ENCODE results near the gene NPM1.
A peak's percentile ranks its signal among the peaks of the same experiment; 100 is the strongest.
"Not testable (repeated sequence)": the region's sequence is repeated elsewhere in the genome, so short reads cannot be mapped to it uniquely, and the experiment has no call there.

The NPM1 gene

DNA sequence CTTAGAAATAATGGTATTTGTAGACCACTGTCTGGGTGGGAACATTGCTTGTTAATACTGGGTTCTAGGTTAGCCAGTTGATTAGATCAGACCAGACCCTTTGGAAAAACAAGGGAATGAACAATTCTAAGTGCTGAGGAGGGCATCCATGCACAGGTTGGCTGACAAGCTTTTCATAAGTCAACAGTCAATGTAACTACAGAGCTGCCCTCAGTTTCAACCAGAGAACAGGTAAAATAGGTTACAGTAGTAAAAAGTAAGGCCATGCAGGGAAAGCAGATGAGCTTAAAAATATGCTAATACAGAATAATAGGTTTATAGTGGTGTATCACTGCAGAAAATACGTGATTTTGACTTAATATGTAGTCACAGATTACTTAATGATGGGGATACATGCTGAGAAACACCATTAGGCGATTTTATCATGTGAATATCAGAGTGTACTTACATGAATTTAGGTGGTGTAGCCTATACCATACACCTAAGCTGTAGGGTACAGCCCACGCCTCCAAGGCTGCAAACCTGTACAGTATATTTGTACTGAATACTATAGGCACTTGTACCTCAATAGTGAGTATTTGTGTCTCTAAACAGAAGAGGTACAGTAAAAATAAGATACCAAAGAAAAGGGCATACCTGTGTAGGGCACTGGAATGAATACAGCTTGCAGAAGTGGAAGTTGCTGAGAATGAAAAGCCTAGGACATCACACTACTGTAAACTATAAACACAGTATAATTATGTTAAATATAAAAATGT, 25.7 kb downstream of the NPM1 start:
- no peak for DNase-seq (ENCODE audit: low read depth in 2 of 2)

DNA sequence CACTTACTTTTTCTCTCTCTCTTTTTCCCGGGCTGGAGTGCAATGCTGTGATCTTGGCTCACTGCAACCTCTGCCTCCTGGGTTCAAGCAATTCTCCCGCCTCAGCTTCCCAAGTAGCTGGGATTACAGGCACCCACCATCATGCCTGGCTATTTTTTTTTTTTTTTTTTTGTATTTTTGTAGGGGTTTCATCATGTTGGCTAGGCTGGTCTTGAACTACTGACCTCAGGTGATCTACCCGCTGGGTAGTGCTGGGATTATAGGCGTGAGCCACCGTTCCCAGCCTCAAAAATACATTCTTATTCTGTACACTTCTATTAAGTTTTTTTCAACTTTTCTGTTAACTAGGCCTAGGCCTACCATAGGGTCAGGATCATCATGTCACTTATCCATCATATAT, 26.3 kb downstream of the NPM1 start:
- DNase-seq (ENCODE audit: low read depth in 2 of 2) = not testable (repeated sequence)

DNA sequence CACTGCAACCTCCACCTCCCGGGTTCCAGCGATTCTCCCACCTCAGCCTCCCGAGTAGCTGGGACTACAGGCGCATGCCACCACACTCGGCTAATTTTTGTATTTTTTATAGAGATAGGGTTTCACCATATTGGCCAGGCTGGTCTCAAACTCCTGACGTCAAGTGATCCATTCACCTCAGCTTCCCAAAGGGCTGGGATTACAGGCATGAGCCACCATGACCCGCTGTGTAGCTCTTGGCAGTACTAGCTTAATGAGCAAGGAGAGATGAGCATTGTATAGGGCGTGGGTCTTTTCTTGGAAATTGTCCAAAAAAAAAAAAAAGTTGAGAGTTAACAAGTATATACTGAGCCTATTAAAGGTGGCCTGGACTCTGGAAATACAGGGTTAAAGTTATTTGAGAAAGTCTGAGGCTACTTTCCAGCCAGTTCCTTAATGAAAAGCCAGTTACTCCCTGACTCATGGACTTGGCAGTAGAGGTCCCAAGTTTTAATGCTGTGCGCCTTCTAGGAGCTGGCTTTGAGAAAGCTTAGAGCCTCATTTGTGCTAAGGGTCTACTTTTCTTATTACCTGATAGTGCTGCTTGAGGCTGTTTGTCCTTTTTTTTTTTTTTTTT, 27.6 kb downstream of the NPM1 start:
- DNase-seq (ENCODE audit: low read depth in 2 of 2) = no peak

DNA sequence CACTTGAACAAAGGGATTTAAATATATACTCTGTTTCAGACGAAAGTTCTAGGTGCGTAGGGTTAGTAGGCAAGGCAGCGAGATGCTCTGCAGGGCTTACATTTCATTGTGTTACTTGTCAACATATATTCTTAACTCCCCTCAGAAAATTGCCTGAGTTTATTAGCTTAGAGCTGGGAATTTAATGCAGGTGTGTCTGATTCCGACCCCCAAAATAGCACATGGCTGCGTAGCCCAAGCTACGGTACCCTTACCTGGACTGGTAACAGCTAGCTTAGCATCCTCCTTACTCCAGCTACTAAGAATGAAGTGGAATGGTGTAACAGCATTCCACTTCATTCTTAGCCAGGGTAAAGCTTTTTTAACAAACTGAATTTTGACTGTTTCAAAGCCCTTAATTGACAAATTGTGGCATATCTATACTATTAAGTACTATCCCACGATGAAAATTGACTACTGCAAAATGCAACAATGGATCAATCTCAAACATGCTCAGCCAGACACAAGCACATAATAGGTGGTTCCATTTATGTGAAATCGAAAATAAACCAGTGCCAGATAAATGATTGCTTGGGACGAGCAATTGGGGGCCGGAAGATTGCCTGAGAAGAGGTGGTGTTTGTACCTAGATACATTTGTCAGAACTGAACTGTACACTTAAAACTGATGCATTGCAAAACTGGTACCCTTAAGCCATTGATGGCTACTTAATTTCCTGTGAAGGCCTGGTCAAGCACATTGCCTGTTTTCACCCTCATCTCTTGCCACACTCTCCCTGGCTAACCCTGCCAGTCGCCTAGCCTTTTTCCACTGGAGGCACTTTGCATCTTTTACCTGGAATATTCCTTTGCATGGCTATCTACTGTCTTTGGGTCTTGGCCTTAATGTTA, 28.8 kb downstream of the NPM1 start:
- DNase-seq (ENCODE audit: low read depth in 2 of 2) = no peak

DNA sequence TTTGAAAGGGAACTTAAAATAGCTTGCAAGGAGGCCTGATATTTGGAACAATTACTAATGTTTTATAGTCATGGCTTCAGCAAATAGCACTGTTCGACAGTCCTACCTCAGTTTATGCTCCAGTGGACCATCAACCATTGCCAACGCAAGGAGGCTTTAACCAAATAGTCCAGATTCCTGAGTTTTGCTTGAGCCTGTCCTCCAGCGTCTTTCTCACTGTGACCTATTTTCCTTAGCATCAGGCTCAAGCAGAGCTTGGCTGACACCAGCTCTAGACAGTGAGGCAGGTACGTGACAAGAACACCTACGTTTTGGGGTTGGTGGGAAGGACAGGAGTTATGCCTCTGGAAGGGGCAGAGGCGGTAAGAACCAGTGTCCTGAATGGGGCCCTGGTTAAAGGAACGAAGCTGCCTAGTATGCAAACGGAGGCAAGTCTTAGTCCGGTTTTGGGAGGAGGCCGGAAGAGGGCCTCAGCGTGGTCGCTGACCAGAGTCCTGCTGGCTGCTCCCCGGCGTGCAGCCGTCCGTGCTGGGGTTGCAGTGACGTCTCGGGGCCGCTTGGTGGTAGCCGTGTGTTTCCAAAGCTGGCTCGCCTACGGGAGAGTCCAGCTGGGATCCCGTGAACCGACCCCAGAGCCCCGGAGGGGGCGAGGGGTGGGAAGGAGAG, 30.8 kb downstream of the NPM1 start:
- peak; percentile 24 to 47 for DNase-seq (ENCODE audit: low read depth in 2 of 2)

DNA sequence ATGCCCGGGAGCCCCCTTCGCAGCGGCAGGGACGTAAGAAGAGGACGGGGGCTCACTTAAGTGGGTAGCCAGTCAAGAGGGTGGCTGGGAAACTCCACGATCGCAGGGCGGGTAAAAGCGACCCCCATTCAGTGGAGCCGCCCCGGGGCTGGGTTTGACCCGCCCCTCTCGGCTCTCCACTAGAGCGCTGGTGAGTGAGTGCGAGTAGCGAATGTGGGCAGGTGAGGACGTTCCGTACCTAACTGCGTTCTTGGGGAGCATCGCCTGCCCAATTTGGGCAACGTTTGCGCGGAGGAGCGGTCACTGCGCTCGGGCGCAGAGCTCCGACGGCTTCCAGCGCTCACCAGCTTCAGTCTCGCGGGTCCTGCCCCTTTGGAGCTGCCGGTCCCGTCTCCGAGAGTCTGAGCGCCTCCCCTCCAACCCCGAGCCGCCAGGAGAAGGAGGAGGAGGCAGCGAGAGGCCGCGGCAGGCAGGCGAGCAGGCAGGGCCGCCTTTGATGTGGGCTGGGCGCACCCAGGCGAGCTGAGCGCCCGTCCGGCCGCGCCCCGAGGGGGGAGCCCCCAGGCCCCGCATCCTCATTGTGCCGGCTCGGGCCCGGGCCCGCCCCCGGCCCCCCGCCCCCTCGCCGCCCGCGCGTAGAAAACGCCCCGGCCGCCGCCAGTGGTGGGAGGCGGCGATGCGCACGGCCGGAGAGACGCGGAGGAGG, 31.5 kb downstream of the NPM1 start, which contains the start of gene FGF18:
TSS of gene FGF18 (plus strand) at position 666 of the 706 bp plus-strand sequence. CDS start 553 bp downstream, outside the sequence.
- DNase-seq (ENCODE audit: low read depth in 2 of 2) = peak in 1 of 2 donors; percentile 15

DNA sequence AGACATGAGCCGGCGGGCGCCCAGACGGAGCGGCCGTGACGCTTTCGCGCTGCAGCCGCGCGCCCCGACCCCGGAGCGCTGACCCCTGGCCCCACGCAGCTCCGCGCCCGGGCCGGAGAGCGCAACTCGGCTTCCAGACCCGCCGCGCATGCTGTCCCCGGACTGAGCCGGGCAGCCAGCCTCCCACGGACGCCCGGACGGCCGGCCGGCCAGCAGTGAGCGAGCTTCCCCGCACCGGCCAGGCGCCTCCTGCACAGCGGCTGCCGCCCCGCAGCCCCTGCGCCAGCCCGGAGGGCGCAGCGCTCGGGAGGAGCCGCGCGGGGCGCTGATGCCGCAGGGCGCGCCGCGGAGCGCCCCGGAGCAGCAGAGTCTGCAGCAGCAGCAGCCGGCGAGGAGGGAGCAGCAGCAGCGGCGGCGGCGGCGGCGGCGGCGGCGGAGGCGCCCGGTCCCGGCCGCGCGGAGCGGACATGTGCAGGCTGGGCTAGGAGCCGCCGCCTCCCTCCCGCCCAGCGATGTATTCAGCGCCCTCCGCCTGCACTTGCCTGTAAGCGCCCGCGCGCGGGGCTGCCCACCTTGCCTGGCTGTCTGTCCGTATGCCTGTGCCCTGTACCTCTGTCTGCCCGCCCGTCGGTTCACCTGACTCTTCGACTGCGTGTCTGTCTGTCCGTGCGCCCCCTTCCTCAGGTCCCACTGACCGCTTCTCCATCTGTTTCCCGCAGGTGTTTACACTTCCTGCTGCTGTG, 32.2 kb downstream of the NPM1 start:
- no peak for DNase-seq (ENCODE audit: low read depth in 2 of 2)

DNA sequence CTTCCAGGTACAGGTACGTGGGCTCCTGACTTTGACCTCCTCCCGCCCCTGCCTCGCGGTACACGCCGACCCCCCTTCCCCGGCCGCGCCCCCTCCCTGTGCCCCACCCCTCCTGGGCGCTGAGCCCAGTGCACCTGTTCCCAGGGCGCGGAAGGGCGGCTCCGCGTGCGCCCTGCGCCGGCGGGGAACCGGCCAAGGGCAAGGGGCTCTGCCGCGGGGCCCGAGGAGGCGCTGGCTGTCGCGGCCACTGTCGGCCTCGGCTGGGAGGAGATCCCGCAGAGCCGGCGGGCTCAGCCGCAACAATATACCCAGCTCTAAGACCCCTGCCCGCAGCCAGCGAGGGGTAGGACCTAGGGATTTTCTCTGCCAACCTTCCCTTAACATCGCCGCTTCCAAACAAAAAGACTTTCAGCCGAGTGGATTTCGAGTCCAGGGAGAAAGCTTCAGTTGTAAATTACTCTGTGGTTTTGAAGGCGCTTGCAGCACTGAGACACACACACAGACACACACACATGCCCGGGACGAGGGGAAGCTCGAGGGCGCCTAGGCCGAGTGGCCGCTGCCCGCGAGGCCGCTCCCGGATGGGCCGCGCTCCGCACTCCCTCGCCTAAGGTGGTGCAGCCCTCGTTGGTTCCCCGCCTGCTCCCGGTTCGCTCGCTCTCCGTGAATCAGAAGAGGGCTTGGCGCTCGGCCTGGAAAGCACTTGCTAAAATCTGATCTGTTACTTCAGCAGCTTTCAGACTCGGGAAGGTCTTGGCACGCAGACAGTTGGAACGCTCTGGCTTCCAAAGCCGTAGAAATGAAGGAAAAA, 33.0 kb downstream of the NPM1 start:
- no peak for DNase-seq (ENCODE audit: low read depth in 2 of 2)

DNA sequence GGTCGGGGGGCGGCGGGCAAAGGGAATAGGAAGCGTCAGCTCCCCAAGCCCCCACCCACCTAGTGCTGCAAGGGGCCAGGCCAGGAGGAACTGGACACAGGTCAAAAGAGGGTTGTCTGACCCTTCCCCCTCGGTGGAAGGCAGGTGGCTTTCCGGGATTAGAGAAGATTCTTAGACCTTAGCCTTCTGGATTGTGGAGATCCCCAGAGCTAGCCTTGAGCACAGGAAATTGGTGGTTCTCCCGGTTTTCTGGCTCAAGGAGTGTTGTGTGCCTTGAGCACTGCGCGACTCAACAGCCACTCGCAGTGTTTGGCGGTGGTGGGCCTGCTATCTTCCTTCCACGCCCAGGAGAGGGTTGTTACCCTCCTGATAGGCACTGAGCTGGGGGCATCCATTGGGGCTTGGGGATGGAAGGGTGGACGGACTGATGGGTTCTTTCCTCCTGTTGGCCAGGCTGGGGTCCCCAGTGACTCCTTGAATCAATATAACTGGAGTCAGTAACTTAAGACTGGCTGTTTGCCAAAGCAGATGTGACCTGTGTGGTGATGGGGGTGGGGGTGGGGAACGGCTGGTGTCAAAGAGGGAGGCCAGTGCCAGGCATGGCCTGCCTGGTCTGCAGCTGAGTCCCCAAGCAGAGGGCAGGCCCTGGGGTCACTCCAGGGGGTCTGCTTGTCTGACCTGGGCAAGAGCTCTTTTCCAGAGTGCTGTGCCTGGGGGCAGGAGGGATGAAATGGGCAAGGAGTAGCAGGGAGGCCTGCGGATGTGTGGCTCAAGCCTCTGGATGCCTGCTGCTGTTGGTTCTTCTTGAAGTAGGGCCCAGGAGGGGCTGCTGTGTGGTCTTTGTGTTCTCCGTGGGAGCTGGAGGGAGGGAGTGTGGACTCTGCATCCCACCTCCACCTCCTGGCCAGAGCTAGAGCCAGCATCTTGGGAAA, 33.9 kb downstream of the NPM1 start:
- no peak for DNase-seq (ENCODE audit: low read depth in 2 of 2)

DNA sequence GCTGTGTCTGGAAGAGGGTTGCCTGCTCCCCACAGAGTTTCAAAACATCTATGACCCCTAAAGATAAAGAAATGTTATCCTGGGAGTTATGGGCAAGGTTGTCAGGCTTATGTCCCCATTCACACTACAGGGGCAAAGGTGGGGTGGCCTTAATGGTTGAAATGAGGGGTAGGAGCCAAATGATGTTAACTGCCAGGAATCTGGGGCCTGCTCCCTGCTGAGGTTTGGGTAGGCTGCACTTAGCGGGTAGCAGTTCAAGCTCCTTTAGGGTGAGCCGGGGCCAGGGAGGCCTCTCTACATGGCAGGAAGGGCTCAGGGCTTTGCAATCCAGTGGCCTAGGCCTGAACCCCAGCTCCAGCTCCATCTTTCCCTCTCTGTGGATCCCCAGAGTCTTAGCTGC, 34.8 kb downstream of the NPM1 start:
- DNase-seq (ENCODE audit: low read depth in 2 of 2) = no peak

DNA sequence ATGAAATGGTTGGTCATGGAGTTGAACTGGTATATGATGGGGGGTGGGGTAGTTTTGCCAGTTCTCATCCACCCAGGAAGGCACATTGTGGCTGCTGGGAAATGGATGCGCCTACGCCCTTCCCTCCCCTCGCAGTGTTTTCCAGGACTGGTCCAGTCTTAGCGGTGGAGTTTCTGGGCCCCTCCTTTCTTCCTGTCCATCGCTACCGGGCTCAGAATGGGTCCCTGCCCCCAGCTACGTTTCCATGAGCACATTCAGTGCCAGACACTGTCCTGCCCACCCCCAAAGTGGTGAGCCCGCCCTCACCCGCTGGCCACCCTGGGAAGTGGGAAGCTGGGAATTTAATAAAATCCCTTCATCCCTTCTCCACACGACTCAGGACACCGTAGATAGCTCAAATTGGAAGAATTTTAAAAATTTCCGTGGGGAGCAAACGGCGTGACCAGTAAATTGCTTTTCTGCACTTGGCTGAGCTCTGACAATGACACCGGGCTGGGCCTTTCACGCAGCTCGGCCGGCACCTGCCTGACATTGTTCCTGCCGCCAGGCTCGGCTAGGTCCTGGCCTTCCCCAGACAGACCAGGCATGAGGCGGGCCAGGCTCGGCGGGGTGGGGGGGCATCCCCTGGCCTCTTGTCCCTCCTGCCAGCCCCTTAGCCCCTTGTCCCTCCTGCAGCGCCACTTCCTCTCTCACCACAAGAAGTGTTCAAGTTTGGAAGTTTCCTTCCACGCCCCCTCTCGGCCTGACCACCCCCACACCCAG, 35.4 kb downstream of the NPM1 start:
- DNase-seq (ENCODE audit: low read depth in 2 of 2) = no peak

DNA sequence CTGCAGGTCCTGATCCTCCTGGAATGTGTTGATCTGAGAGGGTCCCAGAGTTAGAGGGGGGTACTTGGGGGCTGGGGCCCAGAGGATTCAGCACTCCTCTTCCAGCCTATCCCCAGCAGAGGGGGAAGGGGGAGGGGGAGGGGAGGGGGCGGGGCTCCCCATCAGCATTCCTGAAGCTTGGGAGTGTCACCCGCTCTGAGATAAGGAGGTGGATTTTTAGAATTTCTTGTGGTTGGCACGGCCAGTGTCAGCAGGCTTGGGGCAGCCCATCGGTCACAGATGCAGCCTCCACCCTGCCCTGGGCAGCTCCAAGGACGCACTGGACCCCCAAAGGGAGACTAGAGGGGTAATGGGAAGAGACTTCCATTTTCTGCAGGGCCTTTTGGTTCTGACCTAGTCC, 37.1 kb downstream of the NPM1 start:
- DNase-seq (ENCODE audit: low read depth in 2 of 2) = no peak

DNA sequence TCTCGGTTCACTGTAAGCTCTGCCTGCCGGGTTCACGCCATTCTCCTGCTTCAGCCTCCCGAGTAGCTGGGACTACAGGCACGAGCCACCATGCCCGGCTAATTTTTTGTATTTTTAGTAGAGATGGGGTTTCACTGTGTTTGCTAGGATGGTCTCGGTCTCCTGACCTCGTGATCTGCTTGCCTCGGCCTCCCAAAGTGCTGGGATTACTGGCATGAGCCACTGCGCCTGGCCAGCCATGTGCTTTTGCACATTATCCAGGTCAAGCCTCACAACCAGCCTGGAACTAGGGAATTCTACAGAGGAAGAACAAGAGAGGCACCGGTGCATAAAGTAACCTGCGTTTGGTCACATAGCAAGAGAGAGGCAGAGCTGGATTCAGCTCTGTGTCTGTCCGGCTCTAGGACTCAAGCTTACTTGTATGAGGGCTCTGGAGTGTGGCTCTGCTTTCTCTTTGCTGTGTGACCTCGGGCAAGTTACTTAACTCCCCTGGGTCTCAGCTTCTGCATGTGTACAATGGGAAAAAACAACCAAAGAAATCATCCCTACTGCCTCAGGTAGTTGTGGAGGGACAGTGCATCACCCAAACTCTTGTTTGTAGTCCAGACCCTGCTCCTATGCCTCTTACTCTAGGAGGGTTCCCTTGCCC, 38.1 kb downstream of the NPM1 start:
- no peak for DNase-seq (ENCODE audit: low read depth in 2 of 2)

DNA sequence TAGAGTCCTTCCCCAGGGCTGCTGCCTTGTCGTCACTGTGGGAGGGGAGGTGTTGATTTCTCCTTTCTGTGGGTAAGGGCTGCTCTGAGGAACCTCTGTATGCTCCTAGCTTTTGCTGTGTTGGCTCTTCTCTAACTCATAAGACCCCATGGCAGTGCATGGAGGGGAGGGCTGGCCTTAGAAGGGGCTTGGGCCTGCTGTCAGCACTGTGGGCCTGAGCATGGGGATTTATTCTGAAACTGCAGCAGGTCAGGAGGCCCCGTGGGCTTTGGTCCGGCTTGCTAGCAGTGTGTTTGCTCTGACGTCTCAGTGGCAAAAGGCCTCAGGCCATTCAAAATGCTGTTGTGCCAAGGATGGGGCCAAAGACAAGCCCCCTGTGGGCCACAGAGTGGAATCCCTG, 38.6 kb downstream of the NPM1 start:
- DNase-seq (ENCODE audit: low read depth in 2 of 2) = no peak

DNA sequence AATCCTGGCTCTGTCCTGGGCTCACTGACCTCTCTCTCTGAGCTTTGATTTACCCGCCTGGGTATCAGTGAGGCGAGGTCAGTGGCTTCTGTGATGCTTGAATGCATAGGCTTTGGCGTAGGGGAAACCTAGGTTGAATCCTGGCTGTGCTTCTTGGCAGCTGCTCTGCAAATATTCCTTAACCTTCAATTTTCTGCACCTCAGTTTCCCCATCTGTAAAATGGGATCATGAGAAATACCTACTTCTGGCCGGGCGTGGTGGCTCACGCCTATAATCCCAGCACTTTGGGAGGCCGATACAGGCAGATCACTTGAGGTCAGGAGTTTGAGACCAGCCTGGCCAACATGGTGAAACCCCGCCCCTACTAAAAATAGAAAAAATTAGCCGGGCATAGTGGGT, 39.0 kb downstream of the NPM1 start:
- DNase-seq (ENCODE audit: low read depth in 2 of 2) = no peak

DNA sequence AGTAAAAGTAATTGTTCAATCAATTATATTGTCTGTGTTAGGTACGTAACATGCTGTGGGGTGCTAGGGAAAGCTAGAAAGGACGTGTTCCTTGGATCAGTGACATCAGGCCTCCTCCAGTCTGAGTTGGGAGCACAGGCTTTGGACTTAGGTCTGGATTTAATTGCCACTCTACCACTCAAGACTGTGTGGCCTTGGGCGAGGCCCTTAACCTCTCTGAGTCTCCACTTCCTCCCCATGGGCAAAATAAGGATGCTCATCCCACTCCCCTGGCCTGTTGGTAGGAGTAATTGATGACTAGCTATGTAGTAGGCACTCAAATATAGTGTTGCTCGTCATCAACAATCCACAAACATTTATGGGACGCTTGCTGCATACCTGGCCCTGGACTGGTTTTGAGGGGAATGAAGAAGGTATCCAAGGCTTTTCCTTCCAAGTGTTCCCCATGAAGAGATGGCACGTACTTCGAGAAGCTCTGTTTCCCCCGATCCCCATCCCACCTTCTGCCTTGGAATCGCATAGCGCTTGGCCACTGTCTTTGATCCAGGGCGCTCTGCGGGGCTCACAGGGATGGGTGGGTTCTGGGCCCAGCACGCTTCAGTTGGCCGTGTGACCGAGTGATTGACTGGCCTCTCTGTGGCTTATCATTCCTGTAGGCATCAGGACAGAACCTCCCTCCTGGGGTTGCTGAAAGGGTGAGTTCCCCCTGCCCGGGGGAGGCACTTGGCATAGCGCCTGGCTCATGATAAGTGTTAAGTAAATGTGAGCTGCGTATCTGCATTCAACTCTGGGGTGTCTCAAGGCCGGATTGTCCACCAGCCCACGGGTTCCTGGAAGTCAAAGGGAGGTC, 39.9 kb downstream of the NPM1 start:
- DNase-seq (ENCODE audit: low read depth in 2 of 2) = no peak

Measured in stimulated activated CD4-positive, alpha-beta T cell treated with anti-CD3 and anti-CD28 coated beads, Interleukin-15, amount 100 ng/mL, for 48 hours (primary cell).